Loucy (cell line): ENCODE measurements around the gene XKR8.
"Not testable (repeated sequence)": the region's sequence is repeated elsewhere in the genome, so short reads cannot be mapped to it uniquely, and the experiment has no call there.

Experiments
- H2AFZ ChIP-seq: fragments of 200-600 bp; sonication (generic); 2 replicates; pipeline ENCODE4 v1.6.0; 2016; ENCODE audit warnings: antibody characterized with exemption, mild to moderate bottlenecking, low read length, moderate library complexity
- H3F3A ChIP-seq: fragments of 200-600 bp; 2 replicates; pipeline ENCODE4 v1.6.0; 2016; ENCODE audit warnings: antibody characterized with exemption, low read depth, mild to moderate bottlenecking
- H3K27me3 ChIP-seq: fragments of 200-600 bp; sonication (generic); 2 replicates; pipeline ENCODE4 v1.6.1; 2014; ENCODE audit warnings: low read length, mild to moderate bottlenecking; ENCODE audit not compliant: insufficient read depth, poor library complexity, severe bottlenecking
- H3K36me3 ChIP-seq: fragments of 200-600 bp; sonication (generic); 2 replicates; pipeline ENCODE4 v1.6.1; 2016; ENCODE audit warnings: low read length; ENCODE audit not compliant: insufficient read depth
- H3K4me1 ChIP-seq: fragments of 200-600 bp; sonication (generic); 2 replicates; pipeline ENCODE4 v1.5.1; 2014; ENCODE audit warnings: low read length, mild to moderate bottlenecking; ENCODE audit not compliant: insufficient read depth, poor library complexity, severe bottlenecking
- H3K4me2 ChIP-seq: fragments of 200-600 bp; sonication (generic); 2 replicates; pipeline ENCODE4 v1.6.0; 2014; ENCODE audit warnings: antibody characterized with exemption, low read length, low read depth, mild to moderate bottlenecking; ENCODE audit not compliant: poor library complexity, severe bottlenecking
- H3K4me3 ChIP-seq: fragments of 200-600 bp; sonication (generic); 2 replicates; pipeline ENCODE4 v1.5.1; 2014; ENCODE audit warnings: low read length, mild to moderate bottlenecking, mixed read lengths; ENCODE audit not compliant: poor library complexity, severe bottlenecking
- H3K79me2 ChIP-seq: fragments of 200-600 bp; sonication (generic); 2 replicates; pipeline ENCODE4 v1.6.1; 2014; ENCODE audit warnings: low read length; ENCODE audit not compliant: insufficient read depth
- H3K9ac ChIP-seq: fragments of 200-600 bp; sonication (generic); 2 replicates; pipeline ENCODE4 v1.6.0; 2014; ENCODE audit warnings: mild to moderate bottlenecking, low read depth, low read length, moderate library complexity; ENCODE audit not compliant: poor library complexity, severe bottlenecking
- H3K9me2 ChIP-seq: fragments of 200-600 bp; sonication (generic); replicated peaks from 2 replicates; pipeline ENCODE4 v1.6.1; 2016; ENCODE audit warnings: low read depth, low read length, mixed read lengths
- H3K9me3 ChIP-seq: fragments of 200-600 bp; sonication (generic); 2 replicates; pipeline ENCODE4 v1.6.1; 2014; ENCODE audit warnings: mild to moderate bottlenecking, antibody characterized with exemption, low read length, low read depth; ENCODE audit not compliant: insufficient read depth
- H4K20me1 ChIP-seq: fragments of 200-600 bp; sonication (generic); 2 replicates; pipeline ENCODE4 v1.6.0; 2014; ENCODE audit warnings: antibody characterized with exemption, low read length, mild to moderate bottlenecking; ENCODE audit not compliant: insufficient read depth, poor library complexity, severe bottlenecking
- CTCF ChIP-seq: fragments of 200-600 bp; sonication (generic); conservative IDR thresholded peaks from 2 replicates; pipeline ENCODE4 v1.5.1; 2014; ENCODE audit warnings: mild to moderate bottlenecking, antibody characterized with exemption, low read length
- EZH2phosphoT487 ChIP-seq: fragments of 200-600 bp; IDR thresholded peaks from 2 replicates; pipeline ENCODE4 v1.6.1; 2018; ENCODE audit warnings: antibody characterized with exemption, mild to moderate bottlenecking, moderate library complexity, borderline replicate concordance

Gene XKR8

GRCh38 chr1:28002600-28002999, 42.8 kb downstream of the XKR8 start:
- Histone ChIP-seq H3K27me3 (no peaks in the 10 kb centered on the region), H3F3A (no peaks in the 10 kb centered on the region)

GRCh38 chr1:28003117-28003516, 43.3 kb downstream of the XKR8 start:
- H3K4me1 ChIP-seq, H4K20me1 ChIP-seq, H3F3A ChIP-seq, H3K79me2 ChIP-seq, H3K9ac ChIP-seq, H3K9me3 ChIP-seq, H3K27me3 ChIP-seq, H3K4me3 ChIP-seq, H3K4me2 ChIP-seq, H3K9me2 ChIP-seq, H2AFZ ChIP-seq: not testable (repeated sequence)
- peaks cover 29% of the 10 kb centered on the region for H3K36me3 ChIP-seq

More at GRCh38 chr1:28002600-28002999, 42.8 kb downstream of the XKR8 start:
- H3K36me3 ChIP-seq, result peaks cover 34% of the 10 kb centered on the region
- no peak overlapping the region for H3K4me3 ChIP-seq
- no peak overlapping the region for H3K9ac ChIP-seq
- no peak overlapping the region for H3K4me2 ChIP-seq
- H3K9me3 ChIP-seq, result no peaks in the 10 kb centered on the region
- no peaks in the 10 kb centered on the region for H3K4me1 ChIP-seq
- H4K20me1 ChIP-seq, result no peaks in the 10 kb centered on the region
- no peaks in the 10 kb centered on the region for H3K79me2 ChIP-seq
- no peaks in the 10 kb centered on the region for H3K9me2 ChIP-seq
- H2AFZ ChIP-seq, result no peak overlapping the region
- TF ChIP-seq EZH2phosphoT487, result no peak
- TF ChIP-seq CTCF, result no peak

GRCh38 chr1:28010969-28011368, 51.2 kb downstream of the XKR8 start:
- Histone ChIP-seq H3F3A (no peaks in the 10 kb centered on the region), H3K9me3 (no peaks in the 10 kb centered on the region), H3K36me3 (peaks cover 61% of the 10 kb centered on the region; the same call in 1 of the 2 replicates), H3K4me1 (no peaks in the 10 kb centered on the region), H2AFZ (no peak overlapping the region), H3K27me3 (no peaks in the 10 kb centered on the region), H3K9me2 (no peaks in the 10 kb centered on the region), H3K79me2 (no peaks in the 10 kb centered on the region), H3K4me2 (no peak overlapping the region), H3K4me3 (no peak overlapping the region), H4K20me1 (no peaks in the 10 kb centered on the region), H3K9ac (no peak overlapping the region)
- TF ChIP-seq EZH2phosphoT487 (no peak), CTCF (no peak)
